Endothelial cell of umbilical vein (primary cell): ENCODE data around the gene CYP3A5. TPM values are rescaled to one million over a fixed set of nuclear protein-coding genes. Genes with fewer than 3 reads are reported as not detected.

ENCODE experiments used
- BruUV-seq: library from RNA; stranded (reverse); fragments of 400-500 nt; replicated peaks from 2 replicates; lab custom pipeline; 2021; lab: Mats Ljungman, UMichigan
- CTCF ChIA-PET: fragments of 300-600, 350-600 bp; sonication (Branson Sonifier 250); formaldehyde crosslinking; loops from one replicate; lab custom pipeline; 2021; ENCODE audit warnings: antibody characterized with exemption, inconsistent platforms; lab: Charles Lee
- POLR2A ChIA-PET: fragments of 300-600, 350-600 bp; sonication (Branson Sonifier 250); formaldehyde crosslinking; loops from one replicate; lab custom pipeline; 2021; ENCODE audit warnings: antibody characterized with exemption, inconsistent platforms; lab: Charles Lee
- DNase-seq: peaks from one replicate; pipeline ENCODE4 v3.0.0-alpha.2; 2011; ENCODE audit warnings: low read depth, low spot score
- FAIRE-seq: peaks from 2 replicates; lab custom pipeline; 2011; peaks lifted over from hg19 to GRCh38; lab: Jason Lieb, UNC
- H2AFZ ChIP-seq: 2 replicates; pipeline ENCODE4 v1.6.0; 2012; ENCODE audit warnings: low read depth, low read length, control low read depth, inconsistent platforms
- H3K27ac ChIP-seq: 2 replicates; pipeline ENCODE4 v1.5.1; 2011; ENCODE audit warnings: low read depth, mild to moderate bottlenecking, control low read depth, low read length, moderate library complexity; ENCODE audit not compliant: insufficient read depth
- H3K27me3 ChIP-seq, 2 experiments: 2 replicates each; pipeline versions ENCODE4 v1.6.0 to v1.6.1; 2011; ENCODE audit warnings: low read length in 2 of 2, mixed read lengths in 1 of 2; ENCODE audit not compliant: control insufficient read depth in 2 of 2, insufficient read depth in 2 of 2
- H3K36me3 ChIP-seq, 2 experiments: 2 replicates in 1 of 2; 3 replicates in 1 of 2; pipeline ENCODE4 v1.5.1; 2011; ENCODE audit warnings: low read length in 2 of 2, mild to moderate bottlenecking in 1 of 2, moderate library complexity in 1 of 2; ENCODE audit not compliant: control insufficient read depth in 2 of 2, insufficient read depth in 2 of 2; ENCODE audit errors: extremely low read depth in 1 of 2
- H3K4me1 ChIP-seq: 3 replicates; pipeline ENCODE4 v1.5.1; 2011; ENCODE audit warnings: mild to moderate bottlenecking, low read length; ENCODE audit not compliant: control insufficient read depth, insufficient read depth; ENCODE audit errors: extremely low read depth
- H3K4me2 ChIP-seq: 2 replicates; pipeline ENCODE4 v1.6.1; 2011; ENCODE audit warnings: low read length, control low read depth, mixed read lengths; ENCODE audit not compliant: insufficient read depth
- H3K4me3 ChIP-seq, 3 experiments: fragments of 200-600 bp in 1 of 3; sonication (generic), shearing (Covaris generic) in 1 of 3; replicated peaks in 1 of 3; 2 replicates each; pipeline ENCODE4 v1.5.1; 2011 to 2016; ENCODE audit warnings: control low read depth in 3 of 3, low read length in 3 of 3, mild to moderate bottlenecking in 2 of 3, inconsistent platforms in 1 of 3, low read depth in 1 of 3, moderate library complexity in 1 of 3; ENCODE audit not compliant: insufficient read depth in 1 of 3
- H3K79me2 ChIP-seq: 2 replicates; pipeline ENCODE4 v1.6.0; 2012; ENCODE audit warnings: low read length, inconsistent platforms; ENCODE audit not compliant: control insufficient read depth, insufficient read depth
- H3K9ac ChIP-seq: replicated peaks from 2 replicates; pipeline ENCODE3; 2011; ENCODE audit warnings: low read length, control low read depth; ENCODE audit not compliant: insufficient read depth; ENCODE audit errors: extremely low read depth
- H3K9me1 ChIP-seq: replicated peaks from 3 replicates; pipeline ENCODE4 v1.6.0; 2011; ENCODE audit warnings: mild to moderate bottlenecking, low read length; ENCODE audit not compliant: control insufficient read depth, insufficient read depth; ENCODE audit errors: extremely low read depth
- H3K9me3 ChIP-seq: replicated peaks from 2 replicates; pipeline ENCODE4 v1.5.1; 2012; ENCODE audit warnings: low read length, inconsistent platforms; ENCODE audit not compliant: control insufficient read depth, insufficient read depth
- H4K20me1 ChIP-seq: replicated peaks from 2 replicates; pipeline ENCODE3; 2011; ENCODE audit warnings: mild to moderate bottlenecking, low read length; ENCODE audit not compliant: control insufficient read depth, insufficient read depth; ENCODE audit errors: extremely low read depth
- CTCF ChIP-seq, 2 donors: IDR thresholded peaks; 1 replicate in 1 of 2; 2 replicates in 1 of 2; pipeline ENCODE4 v1.5.1; 2011; ENCODE audit warnings: low read length in 2 of 2, mild to moderate bottlenecking in 2 of 2, moderate library complexity in 2 of 2, control low read depth in 1 of 2, inconsistent platforms in 1 of 2, low read depth in 1 of 2; ENCODE audit not compliant: insufficient read depth in 1 of 2; ENCODE audit errors: extremely low read depth in 1 of 2
- EZH2 ChIP-seq: IDR thresholded peaks from 2 replicates; pipeline ENCODE4 v1.6.1; 2012; ENCODE audit warnings: borderline replicate concordance, low read depth, mild to moderate bottlenecking, moderate library complexity, low read length, inconsistent platforms; ENCODE audit not compliant: severe bottlenecking
- FOS ChIP-seq: IDR thresholded peaks from 2 replicates; pipeline ENCODE4 v1.6.1; 2011; ENCODE audit warnings: mild to moderate bottlenecking, low read length, moderate library complexity, borderline replicate concordance; ENCODE audit not compliant: insufficient read depth
- GATA2 ChIP-seq: IDR thresholded peaks from 2 replicates; pipeline ENCODE4 v1.7.0; 2011; ENCODE audit warnings: low read depth, mild to moderate bottlenecking, moderate library complexity, mixed read lengths, low read length; ENCODE audit not compliant: insufficient read length, insufficient read depth
- JUN ChIP-seq: IDR thresholded peaks from 2 replicates; pipeline ENCODE4 v1.6.1; 2011; ENCODE audit warnings: borderline replicate concordance, low read depth; ENCODE audit not compliant: insufficient read length, insufficient read depth
- MAX ChIP-seq: IDR thresholded peaks from 2 replicates; pipeline ENCODE4 v1.6.1; 2011; ENCODE audit not compliant: insufficient read depth, insufficient read length
- MYC ChIP-seq: IDR thresholded peaks from one replicate; pipeline ENCODE4 v1.6.1; 2011; ENCODE audit warnings: mild to moderate bottlenecking, low read depth, low read length
- POLR2A ChIP-seq: IDR thresholded peaks from 2 replicates; pipeline ENCODE4 v1.6.1; 2012; ENCODE audit warnings: low read depth, mild to moderate bottlenecking, control low read depth, low read length
- POLR2AphosphoS5 ChIP-seq: IDR thresholded peaks from 2 replicates; pipeline ENCODE4 v1.6.1; 2012; ENCODE audit warnings: low read depth, mild to moderate bottlenecking, control low read depth, low read length, moderate library complexity; ENCODE audit not compliant: insufficient read depth
- dilution Hi-C: fragments of 300-500 bp; cut with MboI; formaldehyde crosslinking; loops from one replicate; pipeline ENCODE4 v1.15.0; 2019; ENCODE audit warnings: low sequenced_read_pairs; ENCODE audit not compliant: extremely low pct_ligation_motif_present
- intact Hi-C: fragments of 100-400 bp; cut with micrococcal nuclease; formaldehyde crosslinking; loops from one replicate; pipeline ENCODE4 v1.10.0; 2022
- polyA plus RNA-seq, 4 experiments: library from polyadenylated mRNA; depleted of rRNA in 3 of 4; stranded (reverse) in 3 of 4; unstranded in 1 of 4; fragments of >200 nt; gene quantifications; 2 replicates each; pipeline versions ENCODE4 v1.2.1 to v1.2.3, GENCODE V29; 2011 to 2012; ENCODE audit warnings: missing spikeins in 1 of 4
- total RNA-seq: library from RNA; stranded (reverse); gene quantifications from 2 replicates; pipeline ENCODE4 v1.2.3, GENCODE V29; 2021

CYP3A5 gene
- total and polyA plus RNA-seq, 2 donors (not counting 3 experiments of a cell fraction or from before 2014, with no cell fraction given) = not detected

- ChIA-PET POLR2A (no interaction called here), CTCF (no interaction called here)
- no TSS peak for BruUV-seq
- Histone ChIP-seq H3K4me3 (no peak overlapping the region), H3K27ac (no peak overlapping the region), H3K79me2 (no peaks in the 10 kb centered on the region), H3K9ac (no peak overlapping the region), H4K20me1 (no peaks in the 10 kb centered on the region), H3K27me3 (peaks cover 2 to 4% of the 10 kb centered on the region in 2 experiments), H3K4me2 (no peak overlapping the region), H3K4me1 (no peaks in the 10 kb centered on the region), H3K36me3 (no peaks in the 10 kb centered on the region), H3K9me3 (no peaks in the 10 kb centered on the region), H2AFZ (no peak overlapping the region), H3K9me1 (no peaks in the 10 kb centered on the region)
- DNase-seq (no peak), FAIRE-seq (no peak)
- TF ChIP-seq MYC = no peak
- TF ChIP-seq EZH2 = no peak
- no peak for TF ChIP-seq MAX
- dilution Hi-C loops (no loop called here), intact Hi-C loops (no loop called here)
Observed at GRCh38 chr7:99605527-99605926, 74.3 kb downstream of the CYP3A5 start.

- Histone ChIP-seq H3K9ac (no peak overlapping the region), H3K9me3 (no peaks in the 10 kb centered on the region), H4K20me1 (no peaks in the 10 kb centered on the region), H3K79me2 (no peaks in the 10 kb centered on the region), H2AFZ (no peak overlapping the region), H3K27me3 (no peaks in the 10 kb centered on the region), H3K27ac (no peak overlapping the region), H3K4me2 (no peak overlapping the region), H3K4me3 (no peak overlapping the region), H3K4me1 (no peaks in the 10 kb centered on the region), H3K9me1 (no peaks in the 10 kb centered on the region), H3K36me3 (no peaks in the 10 kb centered on the region)
- intact Hi-C loops = no loop called here
- CTCF ChIA-PET = no interaction called here
- no peak for DNase-seq
- no TSS peak for BruUV-seq
- TF ChIP-seq POLR2AphosphoS5 (no peak), POLR2A (no peak), FOS (no peak), GATA2 (no peak), EZH2 (no peak), JUN (no peak), MAX (no peak), MYC (no peak), CTCF (IDR thresholded peaks at IDR 0.05; ENCODE audit: extremely low read depth in 1 of 2, insufficient read depth in 1 of 2, low read depth in 1 of 2, low read length in 2 of 2) (no peak)
- no peak for FAIRE-seq
- dilution Hi-C loops = no loop called here
- POLR2A ChIA-PET = no interaction called here
Observed at GRCh38 chr7:99601656-99602310, 78.0 kb downstream of the CYP3A5 start.
